SK-N-SH (cell line): ENCODE measurements around the gene SRGAP1. TPM values are rescaled to one million over a fixed set of nuclear protein-coding genes. Genes with fewer than 3 reads are reported as not detected.

Experiments used
- CTCF ChIA-PET: fragments of 300-600, 350-600 bp; formaldehyde crosslinking; extraction: SDS; loops from one replicate; lab custom pipeline; 2021; lab: Yijun Ruan, JAX
- POLR2A ChIA-PET: fragments of 350-600 bp; sonication (Branson Sonifier 250); formaldehyde crosslinking; extraction: SDS; loops from one replicate; lab custom pipeline; 2020; ENCODE audit warnings: antibody characterized with exemption, inconsistent platforms; lab: Yijun Ruan, JAX
- DNase-seq: peaks from one replicate; pipeline ENCODE4 v3.0.0; 2012
- H2AFZ ChIP-seq: fragments of 200-600 bp; sonication (generic); 2 replicates; pipeline ENCODE4 v1.8.1; 2016; ENCODE audit warnings: antibody characterized with exemption, mild to moderate bottlenecking, low read depth
- H3F3A ChIP-seq: fragments of 200-600 bp; sonication (generic); replicated peaks from 2 replicates; pipeline ENCODE3; 2016; ENCODE audit warnings: antibody characterized with exemption, mild to moderate bottlenecking; ENCODE audit not compliant: insufficient read depth
- H3K27ac ChIP-seq, 2 experiments: fragments of 200-500 bp in 1 of 2; fragments of 200-600 bp in 1 of 2; sonication (Bioruptor generic) in 1 of 2; sonication (generic), shearing (Covaris generic) in 1 of 2; 2 replicates each; pipeline versions ENCODE4 v1.5.1 to v1.6.1; 2014 to 2016; ENCODE audit warnings: low read depth in 2 of 2, inconsistent platforms in 1 of 2, low read length in 1 of 2, mild to moderate bottlenecking in 1 of 2, mixed read lengths in 1 of 2
- H3K27me3 ChIP-seq: fragments of 200-600 bp; sonication (generic), shearing (Covaris generic); 2 replicates; pipeline ENCODE4 v1.6.1; 2016; ENCODE audit warnings: mixed run types; ENCODE audit not compliant: insufficient read depth
- H3K36me3 ChIP-seq, 2 experiments: fragments of 200-500 bp in 1 of 2; fragments of 200-600 bp in 1 of 2; sonication (Bioruptor generic) in 1 of 2; sonication (generic) in 1 of 2; replicated peaks in 1 of 2; 2 replicates each; pipeline versions ENCODE3 to v1.5.1; 2014 to 2016; ENCODE audit warnings: low read length in 1 of 2, mild to moderate bottlenecking in 1 of 2; ENCODE audit not compliant: insufficient read depth in 2 of 2, control insufficient read depth in 1 of 2
- H3K4me1 ChIP-seq, 2 experiments: fragments of 200-500 bp in 1 of 2; fragments of 200-600 bp in 1 of 2; sonication (Bioruptor generic) in 1 of 2; sonication (generic), shearing (Covaris generic) in 1 of 2; 2 replicates each; pipeline versions ENCODE4 v1.5.1 to v1.6.1; 2014 to 2016; ENCODE audit warnings: low read depth in 1 of 2, low read length in 1 of 2, mixed run types in 1 of 2; ENCODE audit not compliant: insufficient read depth in 2 of 2, control insufficient read depth in 1 of 2
- H3K4me2 ChIP-seq: fragments of 200-600 bp; sonication (generic), shearing (Covaris generic); 2 replicates; pipeline ENCODE4 v1.6.1; 2017; ENCODE audit warnings: mixed run types
- H3K4me3 ChIP-seq, 2 experiments: fragments of 200-500 bp in 1 of 2; fragments of 200-600 bp in 1 of 2; sonication (Bioruptor generic) in 1 of 2; sonication (generic), shearing (Covaris generic) in 1 of 2; 2 replicates each; pipeline versions ENCODE4 v1.5.1 to v1.8.1; 2014 to 2016; ENCODE audit warnings: low read depth in 2 of 2, inconsistent platforms in 1 of 2, low read length in 1 of 2, mild to moderate bottlenecking in 1 of 2, mixed read lengths in 1 of 2, moderate library complexity in 1 of 2
- H3K79me2 ChIP-seq: fragments of 200-600 bp; sonication (generic); 2 replicates; pipeline ENCODE4 v1.8.1; 2017; ENCODE audit warnings: mild to moderate bottlenecking; ENCODE audit not compliant: insufficient read depth
- H3K9ac ChIP-seq: fragments of 200-600 bp; sonication (generic); 2 replicates; pipeline ENCODE4 v1.6.1; 2017; ENCODE audit warnings: mixed run types
- H3K9me2 ChIP-seq: fragments of 200-600 bp; sonication (generic); 2 replicates; pipeline ENCODE4 v1.6.1; 2017; ENCODE audit warnings: mixed run types
- H3K9me3 ChIP-seq: fragments of 200-600 bp; sonication (generic); 2 replicates; pipeline ENCODE4 v1.6.1; 2017; ENCODE audit warnings: mixed run types, mild to moderate bottlenecking, moderate library complexity
- H4K20me1 ChIP-seq: fragments of 200-600 bp; sonication (generic); 2 replicates; pipeline ENCODE4 v1.6.1; 2017; ENCODE audit warnings: mild to moderate bottlenecking, mixed run types; ENCODE audit not compliant: insufficient read depth
- RCOR1 ChIP-seq: fragments of 150-350 bp; IDR thresholded peaks from 2 replicates; pipeline ENCODE4 v1.6.1; 2017; ENCODE audit warnings: antibody characterized with exemption, low read length
- RFX5 ChIP-seq: IDR thresholded peaks from 2 replicates; pipeline ENCODE4 v1.6.1; 2012; ENCODE audit warnings: mild to moderate bottlenecking, improper control_type of control experiment, low read length
- TCF12 ChIP-seq: IDR thresholded peaks from 2 replicates; pipeline ENCODE4 v1.4.0; 2012
- TEAD4 ChIP-seq: IDR thresholded peaks from 2 replicates; pipeline ENCODE4 v1.4.0; 2012; ENCODE audit warnings: mild to moderate bottlenecking, borderline replicate concordance; ENCODE audit not compliant: insufficient read depth
- USF1 ChIP-seq: IDR thresholded peaks from 2 replicates; pipeline ENCODE4 v1.4.0; 2012; ENCODE audit warnings: low read depth, borderline replicate concordance
- YY1 ChIP-seq: IDR thresholded peaks from 2 replicates; pipeline ENCODE4 v1.4.0; 2012; ENCODE audit warnings: low read depth, mild to moderate bottlenecking
- WGBS: methylation state at CpG from one replicate; pipeline ENCODE4 v1.1.6; 2017; ENCODE audit warnings: low lambda C conversion rate; 5-methylcytosine and 5-hydroxymethylcytosine counted together
- polyA plus RNA-seq, 3 experiments: library from polyadenylated mRNA; depleted of rRNA; stranded (reverse); fragments of >200 nt; gene quantifications; 2 replicates each; pipeline ENCODE4 v1.2.3, GENCODE V29; 2012
- TF ChIP-seq, protein P1 (sequence below): IDR thresholded peaks from 2 replicates; pipeline ENCODE4; 2012
- TF ChIP-seq, protein P2 (sequence below): IDR thresholded peaks from 2 replicates; pipeline ENCODE4 v1.6.1; 2012; ENCODE audit warnings: mild to moderate bottlenecking, low read depth, low read length, moderate library complexity

SRGAP1 gene
- polyA plus RNA-seq, 1 of the 3 experiments (the other 2 are of a cell fraction): 2.6 TPM

DNA sequence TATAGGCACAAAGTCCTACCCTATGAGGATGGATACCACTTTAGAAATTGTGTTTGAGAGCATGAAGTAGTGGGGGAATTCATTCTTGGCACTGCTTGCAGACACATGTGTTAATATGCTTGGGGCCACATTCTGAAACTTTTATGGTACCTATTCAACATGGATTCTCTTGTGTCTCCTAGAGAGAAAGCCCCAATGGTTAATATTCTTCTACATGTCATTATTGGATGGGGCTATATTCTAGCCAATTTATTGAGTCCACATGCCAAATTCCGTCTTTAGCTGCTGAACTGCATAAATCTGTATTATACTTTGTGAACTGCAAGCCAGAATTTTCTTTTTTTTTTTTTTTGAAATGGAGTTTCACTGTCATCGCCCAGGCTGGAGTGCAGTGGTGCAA, 237.6 kb downstream of the SRGAP1 start:
- Histone ChIP-seq H3K36me3 (peaks cover 13 to 15% of the 10 kb centered on the region in 2 experiments), H3K4me3 (no peak overlapping the region), H2AFZ (no peak overlapping the region), H3F3A (peaks cover 16% of the 10 kb centered on the region), H3K27ac (peak overlapping the region in 1 of 2 experiments; percentile 97; a peak in 3 of 4 replicates), H3K79me2 (no peaks in the 10 kb centered on the region; the same call in 1 of the 2 replicates), H3K9me2 (no peaks in the 10 kb centered on the region), H3K9ac (no peak overlapping the region), H4K20me1 (no peaks in the 10 kb centered on the region), H3K4me1 (peaks cover 21% of the 10 kb centered on the region in 2 experiments), H3K9me3 (no peaks in the 10 kb centered on the region), H3K27me3 (no peaks in the 10 kb centered on the region), H3K4me2 (no peak overlapping the region)
- ChIA-PET POLR2A (interaction anchor here (1.3 kb wide), 1 partner anchor 238 kb away, joined by 6 read pairs; the partner anchor contains the start of gene SRGAP1), CTCF (interaction anchor here (0.9 to 8.3 kb wide), 4 partner anchors 11 to 238 kb away, joined by 3 to 41 read pairs (median 8); partner anchors contain the start of gene SRGAP1)
- no peak for TF ChIP-seq RFX5
- TF ChIP-seq USF1: no peak
- TF ChIP-seq, protein P1, sequence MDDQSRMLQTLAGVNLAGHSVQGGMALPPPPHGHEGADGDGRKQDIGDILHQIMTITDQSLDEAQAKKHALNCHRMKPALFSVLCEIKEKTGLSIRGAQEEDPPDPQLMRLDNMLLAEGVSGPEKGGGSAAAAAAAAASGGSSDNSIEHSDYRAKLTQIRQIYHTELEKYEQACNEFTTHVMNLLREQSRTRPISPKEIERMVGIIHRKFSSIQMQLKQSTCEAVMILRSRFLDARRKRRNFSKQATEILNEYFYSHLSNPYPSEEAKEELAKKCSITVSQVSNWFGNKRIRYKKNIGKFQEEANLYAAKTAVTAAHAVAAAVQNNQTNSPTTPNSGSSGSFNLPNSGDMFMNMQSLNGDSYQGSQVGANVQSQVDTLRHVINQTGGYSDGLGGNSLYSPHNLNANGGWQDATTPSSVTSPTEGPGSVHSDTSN: no peak
- TF ChIP-seq RCOR1: no peak
- TF ChIP-seq TEAD4: no peak
- TF ChIP-seq TCF12: no peak
- DNase-seq: no peak
- WGBS: 92% methylated on average over 2 of the region's 2 CpGs

- Histone ChIP-seq H3K9ac (peak overlapping the region; percentile 3; the same call in 1 of the 2 replicates), H3K4me1 (peaks cover 22 to 23% of the 10 kb centered on the region in 2 experiments), H4K20me1 (no peaks in the 10 kb centered on the region), H3K9me2 (no peaks in the 10 kb centered on the region), H3F3A (peaks cover 18% of the 10 kb centered on the region), H3K4me2 (peak overlapping the region; percentile 55), H3K9me3 (no peaks in the 10 kb centered on the region), H3K27me3 (no peaks in the 10 kb centered on the region), H3K4me3 (peak overlapping the region in 1 of 2 experiments; percentile 10; a peak in 1 of 4 replicates), H3K27ac (peak overlapping the region; percentile 68 to 97), H2AFZ (0 out of 2 replicates have a peak overlapping the region, but pooled peaks have one; percentile 57), H3K36me3 (peaks cover 13 to 15% of the 10 kb centered on the region in 2 experiments), H3K79me2 (no peaks in the 10 kb centered on the region; the same call in 1 of the 2 replicates)
- 60% methylated on average over 1 of the region's 1 CpG for WGBS
- TF ChIP-seq YY1: peak; percentile 32; the same call in 1 of the 2 replicates
- TF ChIP-seq, protein P2, sequence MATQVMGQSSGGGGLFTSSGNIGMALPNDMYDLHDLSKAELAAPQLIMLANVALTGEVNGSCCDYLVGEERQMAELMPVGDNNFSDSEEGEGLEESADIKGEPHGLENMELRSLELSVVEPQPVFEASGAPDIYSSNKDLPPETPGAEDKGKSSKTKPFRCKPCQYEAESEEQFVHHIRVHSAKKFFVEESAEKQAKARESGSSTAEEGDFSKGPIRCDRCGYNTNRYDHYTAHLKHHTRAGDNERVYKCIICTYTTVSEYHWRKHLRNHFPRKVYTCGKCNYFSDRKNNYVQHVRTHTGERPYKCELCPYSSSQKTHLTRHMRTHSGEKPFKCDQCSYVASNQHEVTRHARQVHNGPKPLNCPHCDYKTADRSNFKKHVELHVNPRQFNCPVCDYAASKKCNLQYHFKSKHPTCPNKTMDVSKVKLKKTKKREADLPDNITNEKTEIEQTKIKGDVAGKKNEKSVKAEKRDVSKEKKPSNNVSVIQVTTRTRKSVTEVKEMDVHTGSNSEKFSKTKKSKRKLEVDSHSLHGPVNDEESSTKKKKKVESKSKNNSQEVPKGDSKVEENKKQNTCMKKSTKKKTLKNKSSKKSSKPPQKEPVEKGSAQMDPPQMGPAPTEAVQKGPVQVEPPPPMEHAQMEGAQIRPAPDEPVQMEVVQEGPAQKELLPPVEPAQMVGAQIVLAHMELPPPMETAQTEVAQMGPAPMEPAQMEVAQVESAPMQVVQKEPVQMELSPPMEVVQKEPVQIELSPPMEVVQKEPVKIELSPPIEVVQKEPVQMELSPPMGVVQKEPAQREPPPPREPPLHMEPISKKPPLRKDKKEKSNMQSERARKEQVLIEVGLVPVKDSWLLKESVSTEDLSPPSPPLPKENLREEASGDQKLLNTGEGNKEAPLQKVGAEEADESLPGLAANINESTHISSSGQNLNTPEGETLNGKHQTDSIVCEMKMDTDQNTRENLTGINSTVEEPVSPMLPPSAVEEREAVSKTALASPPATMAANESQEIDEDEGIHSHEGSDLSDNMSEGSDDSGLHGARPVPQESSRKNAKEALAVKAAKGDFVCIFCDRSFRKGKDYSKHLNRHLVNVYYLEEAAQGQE: no peak
- DNase-seq: peak; percentile 30
- CTCF ChIA-PET: interaction anchor here (0.7 to 8.3 kb wide), 6 partner anchors 10 to 239 kb away, joined by 3 to 41 read pairs (median 4); partner anchors contain the start of gene SRGAP1
- POLR2A ChIA-PET: interaction anchor here (1.3 kb wide), 1 partner anchor 238 kb away, joined by 6 read pairs; the partner anchor contains the start of gene SRGAP1
These were observed 238.4 kb downstream of the SRGAP1 start for GRCh38 chr12:64082866-64083268.
